ENCODE data around the gene OSBPL7. TPM values are rescaled to one million over a fixed set of nuclear protein-coding genes. Genes with fewer than 3 reads are reported as not detected.

OSBPL7 gene
- total RNA-seq, 1 experiment from 2014 or later, result 9.1 TPM

GRCh38 chr17:47785538-47786123 is 36.0 kb downstream of the OSBPL7 start:
- Histone ChIP-seq H3K27ac (ENCODE audit: low read length) (no peak overlapping the region), H3K36me3 (ENCODE audit: control insufficient read depth, insufficient read depth, low read length) (no peaks in the 10 kb centered on the region), H3K27me3 (ENCODE audit: control insufficient read depth, insufficient read depth, low read length) (peaks cover 16% of the 10 kb centered on the region), H3K4me3 (ENCODE audit: low read depth in 2 of 2, low read length in 2 of 2) (no peak overlapping the region), H3K9me3 (ENCODE audit: control insufficient read depth, insufficient read depth, low read depth, low read length) (no peaks in the 10 kb centered on the region), H3K4me1 (ENCODE audit: control insufficient read depth, insufficient read depth, low read length) (peaks cover 4% of the 10 kb centered on the region; the same call in 1 of the 2 replicates)
- ATAC-seq, result no peak
- no peak for DNase-seq (ENCODE audit: low read depth, low spot score)
- no TSS peak for BruUV-seq (replicated peaks)
- CTCF ChIA-PET, result interaction anchor here (0.6 kb wide), 1 partner anchor 14 kb away, joined by 3 read pairs; no protein-coding TSS in a partner anchor
- in situ Hi-C loops (cut with HindIII; ENCODE audit: low pct_unique_long_range_greater_than_20kb, low sequenced_read_pairs), result no loop called here
- intact Hi-C loops (cut with micrococcal nuclease; ENCODE audit: unreplicated experiment), result no loop called here
- TF ChIP-seq REST (IDR thresholded peaks at IDR 0.05; ENCODE audit: insufficient read depth in 1 of 2, low read depth in 2 of 2, low read length in 1 of 2) (peak; percentile 91 to 97), TCF7L2 (IDR thresholded peaks at IDR 0.05; ENCODE audit: low read depth, low read length) (no peak), POLR2AphosphoS5 (IDR thresholded peaks at IDR 0.05; ENCODE audit: low read depth, low read length) (no peak)
- POLR2A ChIA-PET, result interaction anchor here (0.6 kb wide), 1 partner anchor 54 kb away, joined by 4 read pairs; no protein-coding TSS in a partner anchor

- Histone ChIP-seq H3K27ac (ENCODE audit: low read length) (no peak overlapping the region), H3K36me3 (ENCODE audit: control insufficient read depth, insufficient read depth, low read length) (no peaks in the 10 kb centered on the region), H3K9me3 (ENCODE audit: control insufficient read depth, insufficient read depth, low read depth, low read length) (no peaks in the 10 kb centered on the region), H3K4me1 (ENCODE audit: control insufficient read depth, insufficient read depth, low read length) (no peaks in the 10 kb centered on the region), H3K27me3 (ENCODE audit: control insufficient read depth, insufficient read depth, low read length) (no peaks in the 10 kb centered on the region), H3K4me3 (ENCODE audit: low read depth in 2 of 2, low read length in 2 of 2) (no peak overlapping the region)
- intact Hi-C loops (cut with micrococcal nuclease; ENCODE audit: unreplicated experiment) (no loop called here), in situ Hi-C loops (cut with HindIII; ENCODE audit: low pct_unique_long_range_greater_than_20kb, low sequenced_read_pairs) (no loop called here)
- POLR2A ChIA-PET, result no interaction called here
- TF ChIP-seq CTCF (IDR thresholded peaks at IDR 0.05) (no peak), TCF7L2 (IDR thresholded peaks at IDR 0.05; ENCODE audit: low read depth, low read length) (no peak), POLR2AphosphoS5 (IDR thresholded peaks at IDR 0.05; ENCODE audit: low read depth, low read length) (no peak)
- CTCF ChIA-PET, result no interaction called here
- ATAC-seq, result no peak
- no peak for DNase-seq (ENCODE audit: low read depth, low spot score)
- no TSS peak for BruUV-seq (replicated peaks)
Observed at GRCh38 chr17:47781397-47781796, 40.2 kb downstream of the OSBPL7 start.

GRCh38 chr17:47778184-47778635 is 43.4 kb downstream of the OSBPL7 start:
- BruUV-seq (replicated peaks), result no TSS peak
- Histone ChIP-seq H3K4me3 (ENCODE audit: low read depth in 2 of 2, low read length in 2 of 2) (no peak overlapping the region), H3K27me3 (ENCODE audit: control insufficient read depth, insufficient read depth, low read length) (peaks cover 8% of the 10 kb centered on the region), H3K27ac (ENCODE audit: low read length) (no peak overlapping the region), H3K9me3 (ENCODE audit: control insufficient read depth, insufficient read depth, low read depth, low read length) (no peaks in the 10 kb centered on the region), H3K36me3 (ENCODE audit: control insufficient read depth, insufficient read depth, low read length) (no peaks in the 10 kb centered on the region), H3K4me1 (ENCODE audit: control insufficient read depth, insufficient read depth, low read length) (no peaks in the 10 kb centered on the region)
- POLR2A ChIA-PET, result no interaction called here
- TF ChIP-seq REST (IDR thresholded peaks at IDR 0.05; ENCODE audit: insufficient read depth in 1 of 2, low read depth in 2 of 2, low read length in 1 of 2), result no peak
- TF ChIP-seq POLR2AphosphoS5 (IDR thresholded peaks at IDR 0.05; ENCODE audit: low read depth, low read length), result no peak
- no peak for TF ChIP-seq SIN3A (IDR thresholded peaks at IDR 0.05; ENCODE audit: borderline replicate concordance, insufficient read depth, low read depth, low read length)
- no peak for TF ChIP-seq TCF7L2 (IDR thresholded peaks at IDR 0.05; ENCODE audit: low read depth, low read length)
- TF ChIP-seq CTCF (IDR thresholded peaks at IDR 0.05), result no peak
- no peak for DNase-seq (ENCODE audit: low read depth, low spot score)
- no peak for ATAC-seq
- in situ Hi-C loops (cut with HindIII; ENCODE audit: low pct_unique_long_range_greater_than_20kb, low sequenced_read_pairs), result no loop called here
- CTCF ChIA-PET, result interaction anchor here (0.6 kb wide), 1 partner anchor 17 kb away, joined by 8 read pairs; no protein-coding TSS in a partner anchor
- intact Hi-C loops (cut with micrococcal nuclease; ENCODE audit: unreplicated experiment), result no loop called here

All from Panc1 (cell line).